ENCODE measurements around the gene RYK.

GRCh38 chr3:134114726-134115125, 135.9 kb downstream of the RYK start:
- no peak for TF ChIP-seq CTCF (IDR thresholded peaks at IDR 0.05)
- TF ChIP-seq POLR2A (IDR thresholded peaks at IDR 0.05) = no peak
